ENCODE data around the gene DLGAP1. TPM values are rescaled to one million over a fixed set of nuclear protein-coding genes. Genes with fewer than 3 reads are reported as not detected.

DLGAP1 gene
- total RNA-seq, 1 experiment from 2014 or later: 0.07 TPM

- TF ChIP-seq CTCF (IDR thresholded peaks at IDR 0.05; ENCODE audit: insufficient read depth in 1 of 2, low read depth in 1 of 2, low read length in 1 of 2, severe bottlenecking in 1 of 2, unreplicated experiment in 1 of 2): no peak
- Mint-ChIP-seq H3K4me1 (ENCODE audit: low read depth, unreplicated experiment) (no peaks in the 10 kb centered on the region), H3K27me3 (ENCODE audit: insufficient read depth, unreplicated experiment) (no peaks in the 10 kb centered on the region), H3K27ac (ENCODE audit: unreplicated experiment) (no peak overlapping the region), H3K4me3 (ENCODE audit: unreplicated experiment) (no peak overlapping the region), H3K9me3 (ENCODE audit: unreplicated experiment) (peaks cover 8% of the 10 kb centered on the region), H3K36me3 (ENCODE audit: insufficient read depth, unreplicated experiment) (no peaks in the 10 kb centered on the region)
- ChIA-PET CTCF (no interaction called here), POLR2A (no interaction called here)
- Histone ChIP-seq H3K9me3 (peaks cover 8% of the 10 kb centered on the region; the same call in 1 of the 2 replicates), H3K27me3 (replicated peaks; ENCODE audit: control insufficient read depth, insufficient read depth, low read length) (no peaks in the 10 kb centered on the region), H3K4me1 (no peaks in the 10 kb centered on the region), H3K36me3 (ENCODE audit: control insufficient read depth, insufficient read depth, low read length) (no peaks in the 10 kb centered on the region), H3K4me3 (ENCODE audit: low read depth, low read length) (no peak overlapping the region)
- intact Hi-C loops (cut with micrococcal nuclease; ENCODE audit: unreplicated experiment): no loop called here
- DNase-seq: no peak
- BruUV-seq (replicated peaks): no TSS peak
These were observed 696.6 kb downstream of the DLGAP1 start for GRCh38 chr18:3758531-3758930.

- no peak for DNase-seq
- Mint-ChIP-seq H3K27me3 (ENCODE audit: insufficient read depth, unreplicated experiment) (no peaks in the 10 kb centered on the region), H3K9me3 (ENCODE audit: unreplicated experiment) (peaks cover 8% of the 10 kb centered on the region), H3K27ac (ENCODE audit: unreplicated experiment) (no peak overlapping the region), H3K4me3 (ENCODE audit: unreplicated experiment) (no peak overlapping the region), H3K4me1 (ENCODE audit: low read depth, unreplicated experiment) (no peaks in the 10 kb centered on the region), H3K36me3 (ENCODE audit: insufficient read depth, unreplicated experiment) (no peaks in the 10 kb centered on the region)
- Histone ChIP-seq H3K36me3 (ENCODE audit: control insufficient read depth, insufficient read depth, low read length) (no peaks in the 10 kb centered on the region), H3K27me3 (replicated peaks; ENCODE audit: control insufficient read depth, insufficient read depth, low read length) (no peaks in the 10 kb centered on the region), H3K9me3 (peaks cover 8% of the 10 kb centered on the region; the same call in 1 of the 2 replicates), H3K4me1 (no peaks in the 10 kb centered on the region), H3K4me3 (ENCODE audit: low read depth, low read length) (no peak overlapping the region)
- TF ChIP-seq CTCF (IDR thresholded peaks at IDR 0.05; ENCODE audit: insufficient read depth in 1 of 2, low read depth in 1 of 2, low read length in 1 of 2, severe bottlenecking in 1 of 2, unreplicated experiment in 1 of 2): no peak
- intact Hi-C loops (cut with micrococcal nuclease; ENCODE audit: unreplicated experiment): no loop called here
- BruUV-seq (replicated peaks): no TSS peak
- CTCF ChIA-PET: no interaction called here
- POLR2A ChIA-PET: no interaction called here
These were observed 697.7 kb downstream of the DLGAP1 start for GRCh38 chr18:3757361-3757760.

DNA sequence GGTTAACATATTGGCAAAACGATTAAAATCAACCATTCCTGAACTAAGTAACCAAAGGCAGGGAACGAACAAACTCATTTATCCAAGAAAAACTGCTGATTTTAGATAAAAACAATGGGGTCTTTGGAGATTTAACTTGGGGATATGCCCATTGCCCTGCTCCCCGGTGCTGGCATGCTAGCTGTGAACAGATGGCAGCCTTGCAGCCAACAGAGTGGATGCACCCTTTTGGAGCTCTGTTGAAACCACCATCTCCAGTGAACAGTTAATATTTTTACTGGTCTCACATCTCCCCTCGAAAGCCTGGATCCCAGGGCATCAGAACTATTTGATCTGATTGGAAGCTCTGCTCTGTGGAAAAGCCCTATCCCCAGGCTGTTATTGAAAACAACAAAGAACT, 702.0 kb downstream of the DLGAP1 start:
- Histone ChIP-seq H3K4me1 (no peaks in the 10 kb centered on the region), H3K36me3 (ENCODE audit: control insufficient read depth, insufficient read depth, low read length) (no peaks in the 10 kb centered on the region), H3K27me3 (replicated peaks; ENCODE audit: control insufficient read depth, insufficient read depth, low read length) (no peaks in the 10 kb centered on the region), H3K4me3 (ENCODE audit: low read depth, low read length) (no peak overlapping the region), H3K9me3 (peaks cover 12% of the 10 kb centered on the region; the same call in 1 of the 2 replicates)
- no peaks in the 10 kb centered on the region for H3K27me3 Mint-ChIP-seq (ENCODE audit: insufficient read depth, unreplicated experiment)
- no peak for DNase-seq
- no peak for TF ChIP-seq CTCF (IDR thresholded peaks at IDR 0.05; ENCODE audit: insufficient read depth in 1 of 2, low read depth in 1 of 2, low read length in 1 of 2, severe bottlenecking in 1 of 2, unreplicated experiment in 1 of 2)
- intact Hi-C loops (cut with micrococcal nuclease; ENCODE audit: unreplicated experiment): no loop called here
- no peak overlapping the region for H3K4me3 Mint-ChIP-seq (ENCODE audit: unreplicated experiment)
- ChIA-PET CTCF (no interaction called here), POLR2A (no interaction called here)
- no TSS peak for BruUV-seq (replicated peaks)
- no peak overlapping the region for H3K27ac Mint-ChIP-seq (ENCODE audit: unreplicated experiment)
- H3K4me1 Mint-ChIP-seq (ENCODE audit: low read depth, unreplicated experiment): no peaks in the 10 kb centered on the region
- H3K9me3 Mint-ChIP-seq (ENCODE audit: unreplicated experiment): no peaks in the 10 kb centered on the region
- no peaks in the 10 kb centered on the region for H3K36me3 Mint-ChIP-seq (ENCODE audit: insufficient read depth, unreplicated experiment)

All from Caco-2 (cell line).